Measurements from ENCODE around the gene ZFP3.
"Not testable (repeated sequence)": the region's sequence is repeated elsewhere in the genome, so short reads cannot be mapped to it uniquely, and the experiment has no call there.

ZFP3 gene

GRCh38 chr17:5138616-5139457 lies 60.6 kb downstream of the ZFP3 start:
- DNase-seq (ENCODE audit: low read depth) = no peak

DNA sequence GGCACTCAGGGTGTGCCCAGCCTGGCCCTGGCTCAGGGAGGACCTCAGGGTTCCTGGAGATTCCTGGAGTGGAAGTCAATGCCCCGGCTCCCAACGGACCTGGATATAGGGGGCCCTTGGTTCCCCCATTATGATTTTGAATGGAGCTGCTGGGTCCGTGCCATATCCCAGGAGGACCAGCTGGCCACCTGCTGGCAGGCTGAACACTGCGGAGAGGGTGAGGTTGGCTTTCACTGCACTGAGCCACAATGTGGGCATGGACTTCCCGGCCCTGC lies 61.1 kb downstream of the ZFP3 start:
- no peak for DNase-seq (ENCODE audit: low read depth)

GRCh38 chr17:5142877-5143276 lies 64.6 kb downstream of the ZFP3 start:
- not testable (repeated sequence) for DNase-seq (ENCODE audit: low read depth)
